GM19372 (cell line): ENCODE results near the gene RIMS1.

Experiments
- ATAC-seq: cut with Tn5 transposase; IDR thresholded peaks from one replicate; pipeline ENCODE4 v1.9.1; 2021; ENCODE audit warnings: mild to moderate bottlenecking, low read depth, moderate library complexity; ENCODE audit not compliant: unreplicated experiment

Gene RIMS1

DNA sequence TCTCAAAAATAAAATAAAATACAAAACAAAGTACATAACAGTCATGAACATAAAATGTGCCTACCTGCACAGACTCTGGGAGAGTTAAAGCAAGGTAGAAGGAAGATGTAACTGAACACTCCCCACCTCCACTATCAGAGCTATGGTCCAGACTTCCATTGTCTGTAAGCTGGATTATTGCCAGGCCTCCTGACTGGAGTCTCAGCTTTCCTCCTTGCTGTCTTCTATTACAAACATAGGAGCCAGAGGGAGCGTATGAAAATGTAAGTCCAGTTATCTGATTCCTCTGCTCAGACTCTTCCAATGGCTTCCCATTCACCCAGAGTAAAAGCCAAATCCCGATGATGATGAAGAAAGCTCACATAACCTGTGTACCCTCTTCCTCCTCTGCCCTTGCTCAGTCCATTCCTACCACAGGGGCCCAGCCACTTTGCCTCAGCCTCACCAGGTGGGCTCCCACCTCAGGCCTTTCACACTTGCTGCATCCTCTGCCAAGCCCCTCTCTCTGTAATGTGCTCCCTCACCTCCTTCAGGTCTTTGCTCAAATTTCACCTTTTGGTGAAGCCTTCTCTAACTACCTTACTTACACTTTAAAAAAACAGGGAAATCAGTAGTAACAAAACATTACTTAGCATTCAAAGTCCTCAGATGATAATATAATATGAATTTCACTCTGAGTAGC, 194.1 kb downstream of the RIMS1 start:
- no peak for ATAC-seq

DNA sequence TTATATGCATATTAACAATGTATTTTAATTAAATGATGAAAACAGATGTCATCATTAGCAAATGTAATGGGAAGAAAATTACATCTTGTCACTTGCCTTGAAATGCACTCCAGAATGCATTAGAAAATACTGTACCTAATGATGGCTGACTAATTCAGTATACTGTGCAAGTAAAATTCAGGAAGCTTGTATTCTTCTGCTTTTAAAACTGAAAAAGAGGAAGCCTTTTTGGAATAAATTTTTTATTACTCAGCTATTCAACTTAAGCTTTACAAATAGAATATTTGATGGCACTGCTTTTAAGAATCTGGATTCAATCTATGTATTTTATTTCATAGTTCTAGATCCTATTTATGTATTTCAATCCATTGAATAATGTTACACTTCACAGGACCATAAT, 195.5 kb downstream of the RIMS1 start:
- no peak for ATAC-seq

DNA sequence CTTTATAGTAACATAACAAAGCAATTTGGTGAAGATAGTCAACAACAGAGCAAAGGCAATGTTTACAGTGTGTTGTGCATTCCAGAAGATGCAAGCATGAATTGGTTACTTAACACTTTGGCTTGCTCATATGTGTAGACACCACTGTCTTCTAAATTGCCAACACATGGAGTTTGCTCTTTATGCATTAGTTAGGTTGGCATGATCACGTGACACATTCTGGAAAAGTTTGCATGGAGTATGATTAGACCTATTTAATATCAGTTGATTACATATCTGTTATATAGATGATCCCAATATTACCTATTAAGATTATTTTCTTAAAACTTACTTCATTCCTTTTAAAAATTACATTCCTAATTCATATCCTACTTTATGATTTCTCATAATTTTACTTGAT, 197.6 kb downstream of the RIMS1 start:
- no peak for ATAC-seq

DNA sequence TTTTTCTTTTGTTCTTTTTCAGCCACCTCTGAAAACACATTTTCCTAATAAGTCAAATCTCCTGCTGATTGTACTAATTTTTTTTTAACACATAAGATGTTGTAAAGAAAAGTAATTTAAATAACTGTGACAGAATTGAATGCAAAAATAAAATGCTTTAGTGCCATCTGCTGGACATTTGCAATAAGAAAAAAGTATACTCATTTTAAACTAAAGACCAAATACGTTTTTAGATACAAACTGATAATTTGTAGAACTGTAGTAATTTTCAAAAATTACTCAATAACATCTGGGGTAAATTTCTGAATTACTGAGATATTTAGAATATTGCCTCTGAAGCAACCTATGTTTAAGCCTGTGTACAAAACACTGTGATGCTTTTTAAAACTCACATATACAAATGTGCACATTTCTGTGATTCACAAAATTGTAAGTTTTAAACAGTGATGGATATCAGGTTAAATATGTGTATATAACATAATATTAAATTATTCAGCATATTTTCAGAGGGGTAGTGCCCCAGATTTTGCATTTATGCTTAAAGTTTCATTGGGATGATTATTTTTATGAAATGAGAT, 198.7 kb downstream of the RIMS1 start:
- ATAC-seq: no peak

DNA sequence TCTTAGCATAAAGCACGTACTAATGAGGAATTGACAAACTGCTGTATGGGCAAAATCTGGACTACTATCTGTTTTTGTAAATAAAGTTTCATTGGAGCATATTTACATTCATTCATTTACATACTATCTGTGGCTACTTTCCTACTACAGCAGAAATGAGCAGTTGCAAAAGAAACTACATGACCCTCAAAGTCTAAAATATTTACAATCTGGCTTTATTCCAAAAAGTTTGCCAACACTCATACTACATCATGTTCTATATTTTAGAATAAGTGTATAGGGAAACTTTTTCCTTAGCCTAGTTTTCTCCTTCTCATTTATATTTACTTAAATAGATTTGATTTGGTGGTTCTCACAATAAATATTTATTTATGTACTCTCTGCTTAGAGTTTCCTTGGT, 208.2 kb downstream of the RIMS1 start:
- no peak for ATAC-seq

DNA sequence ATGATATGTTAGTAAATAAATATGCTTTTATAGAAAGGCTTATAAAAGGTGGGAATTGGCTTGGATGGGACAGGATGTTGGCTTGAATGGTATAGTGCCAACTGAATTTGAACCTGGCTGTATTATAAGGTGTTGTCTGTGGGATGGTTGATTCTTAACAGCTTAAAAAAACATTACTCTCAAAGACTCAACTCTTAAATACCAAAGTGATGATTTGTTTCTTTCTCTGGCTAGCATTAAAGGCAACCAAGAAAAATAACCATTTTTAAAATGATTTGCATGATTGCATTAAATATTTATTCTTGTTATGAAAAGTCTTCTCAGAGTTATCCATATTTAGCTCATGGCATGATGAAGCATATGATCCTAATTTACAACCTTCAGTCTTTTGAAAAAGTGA, 216.2 kb downstream of the RIMS1 start:
- ATAC-seq: no peak

DNA sequence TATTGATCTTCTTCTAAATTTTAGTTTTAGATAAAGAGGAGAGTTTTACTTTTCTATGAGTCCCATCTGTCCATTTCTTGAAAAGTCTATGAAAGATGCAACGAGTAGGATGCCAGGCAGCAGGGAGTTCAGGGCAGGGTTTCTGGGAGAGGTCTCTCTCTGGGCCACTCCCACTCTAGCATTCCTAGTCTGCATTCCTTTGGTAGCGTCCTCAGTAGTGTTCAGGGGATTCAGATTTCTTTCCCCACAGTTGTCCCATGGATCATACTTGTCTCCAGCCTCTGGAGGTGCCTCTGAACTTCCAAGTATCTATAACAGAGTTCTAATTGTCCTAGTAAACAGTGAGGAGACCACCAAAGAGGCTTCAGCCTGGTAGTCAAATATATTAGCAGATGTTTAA, 225.3 kb downstream of the RIMS1 start:
- ATAC-seq: no peak

DNA sequence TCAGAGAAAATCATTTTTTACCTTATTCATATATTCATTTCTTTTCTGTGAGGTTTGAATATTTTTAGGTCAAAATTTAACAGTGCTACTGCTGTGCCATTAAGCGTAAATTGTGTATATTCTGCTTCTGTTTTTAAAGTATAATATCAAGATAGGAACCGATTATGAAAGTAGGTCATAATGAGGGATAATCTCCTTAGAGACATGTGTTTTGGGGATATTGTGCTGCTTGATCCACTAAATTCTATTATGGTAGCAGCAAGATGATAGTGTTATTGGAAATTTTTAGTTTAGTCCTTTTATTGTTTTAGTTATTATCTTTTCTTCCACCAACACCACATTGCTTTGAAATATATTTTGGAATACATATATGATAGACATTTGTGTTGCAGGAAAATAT, 244.0 kb downstream of the RIMS1 start:
- no peak for ATAC-seq

DNA sequence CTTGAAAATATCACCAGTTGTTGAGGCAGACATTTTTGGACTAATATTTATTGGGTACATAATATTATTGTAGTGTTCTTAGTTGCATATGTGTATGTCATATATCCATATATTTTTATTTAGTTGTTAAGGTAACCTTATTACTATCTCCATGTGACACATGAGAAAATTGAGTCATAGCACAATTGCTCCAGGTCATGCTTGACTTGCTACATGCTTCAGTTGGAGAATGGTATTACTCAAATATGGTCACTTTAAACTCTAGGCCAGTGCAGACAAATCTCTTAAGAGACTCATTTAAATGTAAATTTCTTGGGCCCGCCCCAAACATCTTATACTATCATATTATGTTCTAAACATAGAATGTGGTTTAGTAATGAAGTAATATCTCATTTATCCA, 246.1 kb downstream of the RIMS1 start:
- no peak for ATAC-seq

DNA sequence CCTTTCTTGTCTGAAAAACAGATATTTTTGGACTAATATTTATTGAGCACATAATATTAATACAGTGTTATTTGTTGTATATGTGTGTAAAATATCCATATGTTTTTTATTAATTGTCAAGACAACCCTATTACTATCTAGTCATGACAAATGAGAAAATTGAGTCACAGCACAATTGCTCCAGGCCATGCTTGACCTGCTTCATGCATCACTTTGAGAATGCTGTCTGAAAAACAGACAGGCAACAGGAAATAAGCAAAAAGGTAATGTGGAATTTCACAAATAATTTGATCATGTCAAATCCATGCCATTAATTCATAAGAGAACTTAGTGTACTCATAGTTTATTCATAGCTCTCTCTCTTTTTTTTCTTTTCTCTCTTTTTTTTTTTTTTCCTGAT, 246.5 kb downstream of the RIMS1 start:
- ATAC-seq: no peak

DNA sequence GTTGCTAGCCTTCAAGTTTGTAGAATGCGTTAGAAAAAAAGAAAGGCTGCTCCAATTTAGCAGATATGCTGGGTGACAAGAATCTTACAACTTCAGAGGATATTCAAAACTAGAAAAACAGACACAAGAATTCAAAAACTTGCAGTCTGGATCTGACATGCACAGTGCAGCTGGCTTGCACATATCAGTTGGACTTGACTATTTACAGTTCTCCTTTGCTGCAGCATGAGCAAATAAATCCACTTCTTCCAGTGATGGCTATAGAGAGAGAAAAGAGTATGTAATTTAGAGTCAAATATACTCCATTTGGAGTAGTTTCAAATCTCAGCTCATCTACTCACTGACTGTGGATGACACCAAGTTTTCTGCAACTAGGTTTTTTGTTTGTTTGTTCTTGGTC, 247.0 kb downstream of the RIMS1 start:
- ATAC-seq: no peak

DNA sequence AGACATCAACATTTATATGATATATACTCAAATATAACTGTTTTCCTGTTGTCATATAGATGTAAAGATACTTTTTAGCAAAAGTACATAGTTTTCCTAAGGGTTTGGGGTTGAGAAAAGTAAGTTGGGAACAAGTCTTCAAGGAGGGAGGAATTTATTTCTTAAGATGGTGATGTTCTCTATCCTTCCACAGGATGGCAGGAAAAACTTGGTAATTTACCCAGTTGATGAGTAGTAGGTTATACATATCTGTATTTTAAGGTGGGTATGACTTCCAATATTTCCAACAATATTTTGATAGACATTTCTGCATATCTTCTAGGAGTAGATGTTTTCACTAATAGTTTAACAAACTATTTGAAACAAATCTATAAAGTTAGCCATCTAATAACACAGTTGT, 254.4 kb downstream of the RIMS1 start:
- ATAC-seq: no peak

DNA sequence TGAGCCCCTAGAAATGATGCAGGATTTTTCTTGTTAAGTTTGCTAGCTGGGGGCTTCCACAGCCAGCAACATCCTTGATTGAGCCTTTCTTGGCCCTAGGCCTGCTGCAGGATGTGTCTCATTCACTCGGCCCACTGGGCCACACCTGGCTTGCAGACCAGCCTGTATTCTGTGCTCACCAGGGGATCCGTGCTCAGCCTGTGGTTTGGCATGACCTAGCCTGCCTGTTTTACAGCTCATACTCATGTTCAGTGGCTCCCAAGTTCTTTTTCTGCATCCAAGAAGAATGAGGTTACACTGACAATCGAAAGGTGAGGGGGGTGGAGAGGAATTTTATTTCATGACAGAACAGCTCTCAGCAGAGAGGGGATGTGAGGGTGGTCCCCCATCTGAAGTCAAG, 263.4 kb downstream of the RIMS1 start:
- ATAC-seq: no peak

DNA sequence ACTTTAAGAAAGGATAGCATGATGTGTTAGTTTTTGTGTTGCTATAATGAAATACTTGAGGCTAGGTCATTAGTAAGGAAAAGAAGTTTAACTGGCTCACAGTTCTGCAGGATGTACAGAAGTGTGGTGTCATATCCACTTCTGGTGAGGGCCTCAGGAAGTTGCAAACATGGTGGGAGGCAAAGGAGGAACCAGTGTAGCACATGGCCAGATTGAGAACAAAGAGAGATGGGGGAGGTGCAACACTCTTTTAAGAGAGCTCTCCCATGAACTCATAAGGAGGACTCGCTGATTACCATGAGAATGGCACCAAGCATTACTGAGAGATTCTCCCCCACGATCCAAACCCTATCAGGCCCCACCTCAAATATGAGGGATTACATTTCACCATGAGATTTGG, 265.4 kb downstream of the RIMS1 start:
- no peak for ATAC-seq

DNA sequence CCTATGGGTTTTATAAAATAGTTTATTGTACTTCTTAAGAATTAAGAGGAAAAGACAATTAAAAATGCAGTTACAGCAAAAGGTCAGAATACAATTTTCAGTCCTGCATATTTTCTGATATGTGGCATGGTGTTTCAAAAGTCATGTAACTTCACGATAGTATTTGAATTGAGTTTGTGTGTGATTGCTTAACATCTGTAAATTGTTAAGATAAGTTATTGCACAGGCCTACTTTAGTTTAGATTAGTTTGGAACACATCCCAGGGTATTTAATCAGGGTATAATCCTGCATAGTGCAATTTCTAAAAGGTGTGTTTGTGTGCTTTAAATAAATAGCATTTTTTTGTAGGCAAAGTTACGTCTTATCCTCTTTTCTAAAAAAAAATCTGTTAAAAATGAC, 289.6 kb downstream of the RIMS1 start:
- ATAC-seq: no peak

DNA sequence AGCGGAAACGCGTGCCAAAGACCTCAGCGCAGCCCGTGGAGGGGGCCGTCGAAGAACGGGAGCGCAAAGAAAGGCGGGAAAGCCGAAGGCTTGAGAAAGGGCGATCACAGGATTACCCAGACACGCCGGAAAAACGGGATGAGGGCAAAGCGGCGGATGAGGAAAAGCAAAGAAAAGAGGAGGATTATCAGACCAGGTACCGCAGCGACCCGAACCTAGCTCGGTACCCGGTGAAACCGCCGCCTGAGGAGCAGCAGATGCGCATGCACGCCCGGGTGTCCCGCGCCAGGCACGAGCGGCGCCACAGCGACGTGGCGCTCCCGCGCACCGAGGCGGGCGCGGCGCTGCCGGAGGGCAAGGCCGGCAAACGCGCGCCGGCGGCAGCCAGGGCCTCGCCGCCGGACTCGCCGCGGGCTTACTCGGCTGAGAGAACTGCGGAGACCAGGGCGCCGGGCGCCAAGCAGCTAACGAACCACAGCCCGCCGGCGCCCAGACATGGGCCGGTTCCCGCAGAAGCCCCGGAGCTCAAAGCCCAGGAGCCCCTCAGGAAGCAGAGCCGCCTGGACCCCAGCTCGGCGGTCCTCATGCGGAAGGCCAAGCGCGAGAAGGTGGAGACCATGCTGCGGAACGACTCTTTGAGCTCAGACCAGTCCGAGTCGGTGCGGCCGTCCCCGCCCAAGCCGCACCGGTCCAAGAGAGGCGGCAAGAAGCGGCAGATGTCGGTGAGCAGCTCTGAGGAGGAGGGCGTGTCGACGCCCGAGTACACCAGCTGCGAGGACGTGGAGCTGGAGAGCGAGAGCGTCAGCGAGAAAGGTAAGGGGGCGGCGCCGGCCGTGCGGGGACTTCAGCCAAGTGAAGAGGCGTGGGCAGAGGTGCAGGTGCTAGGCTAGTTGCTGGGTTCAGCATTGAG, 296.2 kb downstream of the RIMS1 start:
- ATAC-seq: peak; percentile 86

DNA sequence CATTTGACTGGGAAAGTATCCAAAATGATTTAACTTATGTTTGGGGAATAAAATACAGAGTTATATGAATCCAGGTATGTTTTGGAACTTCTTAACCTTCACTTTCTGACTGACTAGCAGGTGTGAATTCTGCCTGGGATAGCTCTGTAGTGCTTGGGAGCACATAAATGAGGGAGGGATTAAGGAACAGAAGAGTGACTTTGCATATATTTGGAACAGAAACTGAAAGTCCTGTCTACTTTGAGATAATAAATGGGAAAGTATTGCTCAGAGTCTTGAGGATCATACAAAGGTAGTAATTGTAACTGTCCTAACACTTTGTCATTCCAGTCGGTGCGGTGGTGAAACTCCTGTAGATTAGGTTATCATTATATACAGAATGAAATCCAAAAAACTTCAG, 317.6 kb downstream of the RIMS1 start:
- no peak for ATAC-seq

DNA sequence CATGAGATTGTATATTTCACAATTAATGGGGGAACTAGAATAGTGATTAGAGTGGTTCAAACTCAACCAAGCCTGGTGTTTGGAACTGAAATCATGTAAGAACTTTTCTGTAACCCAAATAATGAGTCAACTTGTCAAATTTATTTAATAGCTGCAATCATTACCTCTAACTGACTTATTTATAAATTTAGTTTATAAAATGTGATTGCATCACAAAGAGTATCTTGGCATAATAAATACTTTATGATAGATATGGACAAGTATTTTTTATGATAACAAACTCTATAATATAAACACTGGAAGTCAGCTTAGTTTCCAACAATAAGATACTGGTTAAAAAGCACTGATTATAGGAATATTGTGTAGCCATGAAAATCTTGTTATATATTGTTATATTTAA, 319.1 kb downstream of the RIMS1 start:
- ATAC-seq: no peak

DNA sequence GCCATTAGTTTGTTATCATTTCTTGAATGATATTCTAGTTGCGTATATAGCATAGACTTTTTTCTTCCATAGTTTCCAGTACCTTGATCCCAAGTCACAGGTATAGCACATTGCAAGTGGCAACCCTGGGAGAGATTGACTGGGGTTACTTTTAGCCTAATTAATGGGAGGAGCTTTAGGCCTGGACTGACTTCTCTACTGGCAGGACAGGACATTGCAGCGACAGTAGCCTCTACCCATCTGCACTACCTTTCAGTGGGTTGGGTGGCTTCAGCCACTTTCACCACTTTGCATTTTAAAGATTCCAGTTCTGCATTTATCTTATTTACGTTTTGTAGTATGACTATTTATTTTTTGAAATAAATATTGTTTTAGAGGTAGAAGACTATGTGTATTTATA, 320.3 kb downstream of the RIMS1 start:
- no peak for ATAC-seq

DNA sequence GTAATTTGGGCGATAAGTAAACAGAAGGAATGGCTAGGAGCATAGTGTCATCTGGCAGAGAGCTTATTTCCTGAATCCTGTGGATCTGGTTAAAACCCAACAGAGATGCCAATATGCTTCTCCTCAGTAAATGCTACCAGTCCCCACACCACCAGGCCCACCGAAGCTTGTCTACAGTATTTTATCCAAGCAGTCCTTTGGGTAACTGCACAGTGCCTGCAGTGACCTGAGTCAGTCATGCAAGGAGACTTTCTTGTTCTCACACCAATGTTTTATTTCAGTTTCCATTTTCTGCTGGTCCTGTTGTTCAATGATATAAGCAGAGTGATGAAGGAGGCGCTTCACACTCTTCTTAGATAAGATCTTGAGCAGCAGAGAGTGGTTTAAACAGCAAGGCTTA, 326.3 kb downstream of the RIMS1 start:
- no peak for ATAC-seq

DNA sequence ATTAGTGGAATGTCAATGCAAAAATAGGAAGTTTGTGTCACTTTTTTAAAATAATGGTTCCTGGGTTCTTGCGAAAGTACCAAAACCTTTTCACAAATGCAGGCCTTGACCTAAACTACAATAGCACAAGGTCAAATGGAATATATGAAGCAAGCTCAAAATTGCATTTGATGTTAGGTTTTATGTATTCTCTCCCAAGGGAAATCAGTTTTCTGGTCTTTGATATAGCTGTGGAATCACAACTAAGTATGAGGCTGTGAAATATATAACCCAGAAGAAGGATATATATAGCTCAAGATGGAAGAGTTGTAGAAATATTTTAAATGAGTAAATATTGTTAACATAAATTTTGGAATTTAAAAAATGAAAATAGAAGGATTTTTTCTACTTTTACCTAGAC, 327.3 kb downstream of the RIMS1 start:
- ATAC-seq: no peak
